Hepatocyte (in vitro differentiated cells): Measurements from ENCODE around the gene ZP1. TPM values are rescaled to one million over a fixed set of nuclear protein-coding genes. Genes with fewer than 3 reads are reported as not detected.

Experiments used
- DNase-seq: peaks from one replicate; pipeline ENCODE4 v3.0.0-alpha.2; 2016; ENCODE audit warnings: low spot score
- H2AFZ ChIP-seq: fragments of 200-600 bp; sonication (generic); 2 replicates; pipeline ENCODE4 v1.6.0; 2016; ENCODE audit warnings: antibody characterized with exemption, mild to moderate bottlenecking
- H3K27ac ChIP-seq: fragments of 200-600 bp; sonication (generic); 2 replicates; pipeline ENCODE4 v1.5.1; 2016; ENCODE audit warnings: mild to moderate bottlenecking
- H3K27me3 ChIP-seq: fragments of 200-600 bp; sonication (generic); 2 replicates; pipeline ENCODE4 v1.6.1; 2016
- H3K36me3 ChIP-seq: fragments of 200-600 bp; sonication (generic); replicated peaks from 2 replicates; pipeline ENCODE4 v1.5.1; 2016; ENCODE audit warnings: low read depth; ENCODE audit not compliant: insufficient read depth
- H3K4me1 ChIP-seq: fragments of 200-600 bp; sonication (generic); 2 replicates; pipeline ENCODE4 v1.5.1; 2016; ENCODE audit warnings: mild to moderate bottlenecking, moderate library complexity; ENCODE audit not compliant: insufficient read depth
- H3K4me2 ChIP-seq: fragments of 200-600 bp; sonication (generic); 2 replicates; pipeline ENCODE4 v1.6.0; 2016
- H3K4me3 ChIP-seq: fragments of 200-600 bp; sonication (generic); 2 replicates; pipeline ENCODE4 v1.5.1; 2016; ENCODE audit warnings: mild to moderate bottlenecking
- H3K79me2 ChIP-seq: fragments of 200-600 bp; sonication (generic); 2 replicates; pipeline ENCODE4 v1.6.0; 2017; ENCODE audit warnings: mild to moderate bottlenecking
- H3K9me2 ChIP-seq: fragments of 200-600 bp; sonication (generic); replicated peaks from 2 replicates; pipeline ENCODE4 v1.6.0; 2017; ENCODE audit warnings: mild to moderate bottlenecking; ENCODE audit not compliant: insufficient read depth
- H3K9me3 ChIP-seq: fragments of 200-600 bp; sonication (generic); 2 replicates; pipeline ENCODE4 v1.5.1; 2016; ENCODE audit warnings: low read depth, mild to moderate bottlenecking
- H4K20me1 ChIP-seq: fragments of 200-600 bp; sonication (generic); 2 replicates; pipeline ENCODE4 v1.6.0; 2016; ENCODE audit warnings: mild to moderate bottlenecking; ENCODE audit not compliant: insufficient read depth, poor library complexity, severe bottlenecking
- EZH2 ChIP-seq: fragments of 200-600 bp; sonication (generic); IDR thresholded peaks from 2 replicates; pipeline ENCODE4 v1.6.1; 2016; ENCODE audit warnings: antibody characterized with exemption, mild to moderate bottlenecking, borderline replicate concordance
- EZH2phosphoT487 ChIP-seq: fragments of 200-600 bp; sonication (generic); IDR thresholded peaks from one replicate; pipeline ENCODE4 v1.6.1; 2018; ENCODE audit warnings: antibody characterized with exemption, mild to moderate bottlenecking, low read depth, moderate library complexity; ENCODE audit not compliant: unreplicated experiment, severe bottlenecking
- WGBS: methylation state at CpG from one replicate; pipeline ENCODE4 v1.1.6; 2016; ENCODE audit warnings: low lambda C conversion rate; ENCODE audit errors: missing lambda C conversion rate; 5-methylcytosine and 5-hydroxymethylcytosine counted together
- polyA plus RNA-seq: library from polyadenylated mRNA; unstranded; fragments of >200 nt; fragmentation: Nextera tagmentation; extraction: Ambion mirVana; gene quantifications from 2 replicates; pipeline ENCODE4 v1.2.1, GENCODE V29; 2016
- total RNA-seq: library from RNA; depleted of rRNA; stranded (reverse); fragments of >200 nt; gene quantifications from 2 replicates; pipeline ENCODE4 v1.2.3, GENCODE V29; 2014
- TF ChIP-seq, protein P1 (sequence below): fragments of 200-600 bp; sonication (generic); IDR thresholded peaks from 2 replicates; pipeline ENCODE4 v1.5.1; 2016; ENCODE audit warnings: antibody characterized with exemption, mild to moderate bottlenecking; ENCODE audit not compliant: poor library complexity

ZP1 gene
- total and polyA plus RNA-seq, 2 experiments from 2014 or later = 1.6 TPM; not detected in 1

GRCh38 chr11:60844870-60845221 is 22.5 kb upstream of the ZP1 start:
- 40% methylated on average over 4 of the region's 4 CpGs for WGBS
- H2AFZ ChIP-seq = no peak overlapping the region
- peaks cover 37% of the 10 kb centered on the region for H3K79me2 ChIP-seq
- TF ChIP-seq, protein P1, sequence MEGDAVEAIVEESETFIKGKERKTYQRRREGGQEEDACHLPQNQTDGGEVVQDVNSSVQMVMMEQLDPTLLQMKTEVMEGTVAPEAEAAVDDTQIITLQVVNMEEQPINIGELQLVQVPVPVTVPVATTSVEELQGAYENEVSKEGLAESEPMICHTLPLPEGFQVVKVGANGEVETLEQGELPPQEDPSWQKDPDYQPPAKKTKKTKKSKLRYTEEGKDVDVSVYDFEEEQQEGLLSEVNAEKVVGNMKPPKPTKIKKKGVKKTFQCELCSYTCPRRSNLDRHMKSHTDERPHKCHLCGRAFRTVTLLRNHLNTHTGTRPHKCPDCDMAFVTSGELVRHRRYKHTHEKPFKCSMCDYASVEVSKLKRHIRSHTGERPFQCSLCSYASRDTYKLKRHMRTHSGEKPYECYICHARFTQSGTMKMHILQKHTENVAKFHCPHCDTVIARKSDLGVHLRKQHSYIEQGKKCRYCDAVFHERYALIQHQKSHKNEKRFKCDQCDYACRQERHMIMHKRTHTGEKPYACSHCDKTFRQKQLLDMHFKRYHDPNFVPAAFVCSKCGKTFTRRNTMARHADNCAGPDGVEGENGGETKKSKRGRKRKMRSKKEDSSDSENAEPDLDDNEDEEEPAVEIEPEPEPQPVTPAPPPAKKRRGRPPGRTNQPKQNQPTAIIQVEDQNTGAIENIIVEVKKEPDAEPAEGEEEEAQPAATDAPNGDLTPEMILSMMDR = no peak
- TF ChIP-seq EZH2phosphoT487 (no peak), EZH2 (no peak)
- peak overlapping the region; percentile 92 for H3K4me2 ChIP-seq
- H3K27ac ChIP-seq = no peak overlapping the region
- H4K20me1 ChIP-seq = no peaks in the 10 kb centered on the region
- no peaks in the 10 kb centered on the region for H3K9me3 ChIP-seq
- peaks cover 23% of the 10 kb centered on the region for H3K4me1 ChIP-seq
- DNase-seq = peak; percentile 48
- H3K27me3 ChIP-seq = no peaks in the 10 kb centered on the region
- no peaks in the 10 kb centered on the region for H3K9me2 ChIP-seq
- H3K36me3 ChIP-seq = no peaks in the 10 kb centered on the region
- no peak overlapping the region for H3K4me3 ChIP-seq

DNA sequence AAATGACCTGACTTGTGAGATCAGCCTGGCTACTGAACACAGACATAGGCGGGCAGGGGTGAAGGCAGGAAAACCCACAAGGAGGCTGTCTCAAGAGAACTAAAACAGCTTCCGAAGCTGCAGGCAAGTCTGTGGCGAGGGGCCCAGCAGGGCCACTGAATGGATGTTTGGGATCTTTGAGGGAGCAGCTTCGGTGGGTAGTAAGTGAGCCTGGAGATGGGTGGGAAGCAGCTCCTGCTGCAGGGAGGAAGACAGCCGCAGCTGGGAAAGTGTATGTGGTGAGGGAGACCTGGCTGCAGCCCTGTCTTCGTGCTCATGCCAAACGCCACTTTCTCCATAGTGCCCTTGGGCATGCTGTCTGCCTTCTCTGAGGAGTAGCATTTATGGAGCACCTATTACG is 22.0 kb upstream of the ZP1 start:
- WGBS = 90% methylated on average over 8 of the region's 8 CpGs

DNA sequence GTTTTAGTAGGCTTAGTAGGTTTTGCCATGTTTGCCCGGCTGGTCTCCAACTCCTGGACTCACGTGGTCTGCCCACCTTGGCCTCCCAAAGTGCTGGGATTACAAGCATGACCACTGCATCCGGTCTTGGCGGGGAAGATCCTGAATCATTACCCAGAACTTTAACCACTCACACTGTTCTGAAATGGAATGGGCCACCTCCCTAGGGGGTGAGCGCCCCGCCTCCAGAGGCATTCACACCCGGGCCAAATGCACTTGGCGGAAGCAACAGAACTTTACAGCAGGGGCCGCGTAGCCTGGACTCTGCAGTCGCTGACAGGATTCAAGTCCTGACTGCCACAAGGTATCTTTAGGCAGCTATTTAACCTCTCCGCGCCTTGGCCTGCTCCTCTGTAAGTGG is 20.1 kb upstream of the ZP1 start:
- peaks cover 34% of the 10 kb centered on the region for H3K79me2 ChIP-seq
- H4K20me1 ChIP-seq = no peaks in the 10 kb centered on the region
- H3K27me3 ChIP-seq = no peaks in the 10 kb centered on the region
- H3K36me3 ChIP-seq = no peaks in the 10 kb centered on the region
- no peak overlapping the region for H2AFZ ChIP-seq
- no peaks in the 10 kb centered on the region for H3K9me2 ChIP-seq
- H3K4me3 ChIP-seq = no peak overlapping the region
- peaks cover 22% of the 10 kb centered on the region for H3K4me1 ChIP-seq
- H3K27ac ChIP-seq = no peak overlapping the region
- 97% methylated on average over 13 of the region's 13 CpGs for WGBS
- DNase-seq = no peak
- TF ChIP-seq, protein P1 = no peak
- TF ChIP-seq EZH2phosphoT487 (no peak), EZH2 (no peak)
- no peak overlapping the region for H3K4me2 ChIP-seq
- no peaks in the 10 kb centered on the region for H3K9me3 ChIP-seq

More for the DNA sequence above, 22.0 kb upstream of the ZP1 start:
- H4K20me1 ChIP-seq = no peaks in the 10 kb centered on the region
- no peaks in the 10 kb centered on the region for H3K9me2 ChIP-seq
- H3K36me3 ChIP-seq = no peaks in the 10 kb centered on the region
- peak overlapping the region; percentile 37 for H3K4me2 ChIP-seq
- no peaks in the 10 kb centered on the region for H3K27me3 ChIP-seq
- peaks cover 23% of the 10 kb centered on the region for H3K4me1 ChIP-seq
- no peak for DNase-seq
- H3K79me2 ChIP-seq = peaks cover 37% of the 10 kb centered on the region
- no peak overlapping the region for H2AFZ ChIP-seq
- H3K4me3 ChIP-seq = no peak overlapping the region
- H3K27ac ChIP-seq = no peak overlapping the region
- TF ChIP-seq, protein P1 = no peak
- no peak for TF ChIP-seq EZH2phosphoT487
- TF ChIP-seq EZH2 = no peak
- no peaks in the 10 kb centered on the region for H3K9me3 ChIP-seq

- H3K4me1 ChIP-seq = peaks cover 22% of the 10 kb centered on the region
- no peak overlapping the region for H3K4me3 ChIP-seq
- no peak for DNase-seq
- WGBS = 95% methylated on average over 12 of the region's 12 CpGs
- H4K20me1 ChIP-seq = no peaks in the 10 kb centered on the region
- H3K36me3 ChIP-seq = no peaks in the 10 kb centered on the region
- no peaks in the 10 kb centered on the region for H3K9me3 ChIP-seq
- peaks cover 28% of the 10 kb centered on the region for H3K79me2 ChIP-seq
- no peak overlapping the region for H2AFZ ChIP-seq
- no peak overlapping the region for H3K4me2 ChIP-seq
- no peak overlapping the region for H3K27ac ChIP-seq
- no peaks in the 10 kb centered on the region for H3K27me3 ChIP-seq
- TF ChIP-seq, protein P1 = no peak
- TF ChIP-seq EZH2phosphoT487 (no peak), EZH2 (no peak)
- H3K9me2 ChIP-seq = no peaks in the 10 kb centered on the region
Observed at GRCh38 chr11:60847896-60848295, 19.4 kb upstream of the ZP1 start.
